ENCODE measurements around the gene CHI3L1. TPM values are rescaled to one million over a fixed set of nuclear protein-coding genes. Genes with fewer than 3 reads are reported as not detected.

The CHI3L1 gene
- total and polyA plus RNA-seq, 4 donors, result 1.1 to 14.2 (median 1.9) TPM

- Histone ChIP-seq H3K36me3 (ENCODE audit: control insufficient read depth, insufficient read depth, low read length) (no peaks in the 10 kb centered on the region), H3K9me3 (ENCODE audit: control insufficient read depth, insufficient read depth, low read length) (no peaks in the 10 kb centered on the region), H3K4me1 (ENCODE audit: control insufficient read depth, insufficient read depth, low read length) (peaks cover 44% of the 10 kb centered on the region), H3K27me3 (ENCODE audit: control insufficient read depth, insufficient read depth, low read length) (no peaks in the 10 kb centered on the region), H3K27ac (ENCODE audit: low read depth, low read length) (no peak overlapping the region), H3K4me3 (ENCODE audit: low read depth, low read length) (no peak overlapping the region)
- WGBS (ENCODE audit: insufficient coverage), result 89% methylated on average over 8 of the region's 10 CpGs
- no peak for DNase-seq (ENCODE audit: low read depth in 4 of 6, low spot score in 6 of 6)
Measured at GRCh38 chr1:203185061-203185461, 1.4 kb downstream of the CHI3L1 start.

GRCh38 chr1:203184467-203184866, 2.0 kb downstream of the CHI3L1 start:
- WGBS (ENCODE audit: insufficient coverage), result 93% methylated on average over 3 of the region's 4 CpGs

DNA sequence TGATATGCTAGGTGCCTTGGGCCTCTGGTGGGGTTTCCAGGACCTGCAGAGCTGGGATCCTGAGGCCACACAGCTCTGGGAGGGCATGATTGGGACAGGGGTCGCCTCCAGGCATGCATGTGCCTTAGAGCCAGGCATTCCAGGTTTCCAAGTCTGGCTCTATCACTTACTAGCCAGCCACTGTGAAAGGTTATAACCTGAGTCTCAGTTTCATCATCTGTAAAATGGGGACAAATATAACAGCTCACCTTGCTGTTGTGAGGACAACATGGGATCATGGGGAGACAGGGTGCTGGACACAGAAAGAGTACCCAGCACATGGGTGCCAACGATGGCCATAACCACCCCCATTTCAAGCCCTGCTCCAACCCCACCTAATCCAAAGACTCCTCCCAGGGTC, 2.7 kb downstream of the CHI3L1 start:
- no peak for DNase-seq (ENCODE audit: low read depth in 4 of 6, low spot score in 6 of 6)
- Histone ChIP-seq H3K9me3 (ENCODE audit: control insufficient read depth, insufficient read depth, low read length) (no peaks in the 10 kb centered on the region), H3K4me1 (ENCODE audit: control insufficient read depth, insufficient read depth, low read length) (peaks cover 41% of the 10 kb centered on the region), H3K27me3 (ENCODE audit: control insufficient read depth, insufficient read depth, low read length) (no peaks in the 10 kb centered on the region), H3K27ac (ENCODE audit: low read depth, low read length) (no peak overlapping the region), H3K4me3 (ENCODE audit: low read depth, low read length) (no peak overlapping the region), H3K36me3 (ENCODE audit: control insufficient read depth, insufficient read depth, low read length) (no peaks in the 10 kb centered on the region)
- WGBS (ENCODE audit: insufficient coverage), result 71% methylated on average over 1 of the region's 2 CpGs

More at GRCh38 chr1:203184467-203184866, 2.0 kb downstream of the CHI3L1 start:
- Histone ChIP-seq H3K9me3 (ENCODE audit: control insufficient read depth, insufficient read depth, low read length) (no peaks in the 10 kb centered on the region), H3K36me3 (ENCODE audit: control insufficient read depth, insufficient read depth, low read length) (no peaks in the 10 kb centered on the region), H3K4me3 (ENCODE audit: low read depth, low read length) (no peak overlapping the region), H3K27me3 (ENCODE audit: control insufficient read depth, insufficient read depth, low read length) (no peaks in the 10 kb centered on the region), H3K4me1 (ENCODE audit: control insufficient read depth, insufficient read depth, low read length) (peaks cover 41% of the 10 kb centered on the region), H3K27ac (ENCODE audit: low read depth, low read length) (no peak overlapping the region)
- DNase-seq (ENCODE audit: low read depth in 4 of 6, low spot score in 6 of 6), result no peak

DNA sequence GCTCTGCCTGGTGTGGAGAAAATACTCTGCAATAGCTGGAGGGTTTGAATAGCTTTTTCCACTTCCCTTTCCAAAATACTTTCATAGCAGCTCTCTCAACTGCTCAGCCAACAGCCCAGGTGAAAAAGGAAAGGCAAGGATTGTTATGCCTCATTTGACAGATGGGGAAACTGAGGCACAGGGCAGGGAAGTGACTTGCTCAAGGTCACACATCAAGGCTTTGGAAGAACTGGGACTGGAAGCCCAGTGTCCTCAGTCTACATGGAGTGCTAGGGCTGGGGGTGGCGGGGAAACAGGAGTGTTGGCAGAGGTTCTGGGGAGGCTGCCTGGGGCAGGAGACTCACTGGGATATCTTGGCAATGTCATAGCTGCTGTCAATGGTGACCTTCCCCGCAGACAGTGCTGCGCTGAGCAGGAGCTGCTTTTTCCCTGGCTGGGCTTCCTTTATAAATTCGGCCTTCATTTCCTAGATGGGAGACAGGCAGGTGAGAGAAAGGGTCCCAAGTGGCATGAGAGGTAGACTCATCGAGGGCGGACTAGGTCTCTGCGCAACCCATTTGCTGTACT, 4.0 kb downstream of the CHI3L1 start:
- no peaks in the 10 kb centered on the region for H3K27me3 ChIP-seq (ENCODE audit: control insufficient read depth, insufficient read depth, low read length)
- no peak overlapping the region for H3K4me3 ChIP-seq (ENCODE audit: low read depth, low read length)
- WGBS (ENCODE audit: insufficient coverage), result 81% methylated on average over 4 of the region's 7 CpGs
- no peak for DNase-seq (ENCODE audit: low read depth in 4 of 6, low spot score in 6 of 6)
- no peak overlapping the region for H3K27ac ChIP-seq (ENCODE audit: low read depth, low read length)
- H3K9me3 ChIP-seq (ENCODE audit: control insufficient read depth, insufficient read depth, low read length), result no peaks in the 10 kb centered on the region
- no peaks in the 10 kb centered on the region for H3K36me3 ChIP-seq (ENCODE audit: control insufficient read depth, insufficient read depth, low read length)
- peaks cover 42% of the 10 kb centered on the region for H3K4me1 ChIP-seq (ENCODE audit: control insufficient read depth, insufficient read depth, low read length)

DNA sequence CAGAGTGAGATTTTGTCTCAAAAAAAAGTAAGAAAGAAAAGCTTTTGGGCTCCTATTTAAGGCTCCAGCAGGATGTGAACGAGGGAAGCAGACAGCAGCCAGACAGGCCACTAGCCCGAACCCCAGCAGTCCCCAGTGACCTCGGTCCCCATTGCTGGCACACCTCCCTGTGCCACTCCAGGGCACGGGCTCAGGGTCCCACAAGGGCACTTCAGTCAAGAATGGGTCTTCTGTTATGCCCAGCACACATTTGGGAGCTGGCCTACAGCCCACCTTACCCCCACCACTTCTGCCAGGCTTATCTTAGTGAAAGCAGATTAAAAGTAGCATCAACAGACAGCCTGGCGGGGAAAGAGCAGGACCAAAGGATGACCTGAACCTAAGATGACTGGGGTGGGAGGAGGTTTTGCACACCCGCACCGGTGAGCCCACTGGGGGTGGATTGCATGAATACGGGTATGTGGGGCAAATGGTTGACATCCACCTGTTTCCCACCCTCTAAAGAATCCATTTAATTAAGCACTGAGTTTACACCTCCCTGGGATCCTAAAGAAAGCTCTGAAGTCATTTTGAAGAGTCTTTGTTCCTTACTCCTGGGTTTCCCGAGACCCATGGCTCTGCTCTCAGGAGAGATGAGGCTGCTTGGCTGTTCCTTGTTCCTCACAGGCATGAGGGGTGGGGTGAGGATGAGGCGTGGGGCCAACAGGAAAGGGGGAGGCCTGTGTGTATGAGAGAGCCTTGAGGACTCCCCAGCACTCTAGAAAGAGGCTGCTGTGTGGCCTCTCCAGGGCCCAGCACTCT, 4.7 kb downstream of the CHI3L1 start:
- peaks cover 40% of the 10 kb centered on the region for H3K4me1 ChIP-seq (ENCODE audit: control insufficient read depth, insufficient read depth, low read length)
- no peak overlapping the region for H3K27ac ChIP-seq (ENCODE audit: low read depth, low read length)
- no peak for DNase-seq (ENCODE audit: low read depth in 4 of 6, low spot score in 6 of 6)
- no peaks in the 10 kb centered on the region for H3K27me3 ChIP-seq (ENCODE audit: control insufficient read depth, insufficient read depth, low read length)
- WGBS (ENCODE audit: insufficient coverage), result 44% methylated on average over 6 of the region's 10 CpGs
- H3K36me3 ChIP-seq (ENCODE audit: control insufficient read depth, insufficient read depth, low read length), result no peaks in the 10 kb centered on the region
- H3K4me3 ChIP-seq (ENCODE audit: low read depth, low read length), result no peak overlapping the region
- no peaks in the 10 kb centered on the region for H3K9me3 ChIP-seq (ENCODE audit: control insufficient read depth, insufficient read depth, low read length)

DNA sequence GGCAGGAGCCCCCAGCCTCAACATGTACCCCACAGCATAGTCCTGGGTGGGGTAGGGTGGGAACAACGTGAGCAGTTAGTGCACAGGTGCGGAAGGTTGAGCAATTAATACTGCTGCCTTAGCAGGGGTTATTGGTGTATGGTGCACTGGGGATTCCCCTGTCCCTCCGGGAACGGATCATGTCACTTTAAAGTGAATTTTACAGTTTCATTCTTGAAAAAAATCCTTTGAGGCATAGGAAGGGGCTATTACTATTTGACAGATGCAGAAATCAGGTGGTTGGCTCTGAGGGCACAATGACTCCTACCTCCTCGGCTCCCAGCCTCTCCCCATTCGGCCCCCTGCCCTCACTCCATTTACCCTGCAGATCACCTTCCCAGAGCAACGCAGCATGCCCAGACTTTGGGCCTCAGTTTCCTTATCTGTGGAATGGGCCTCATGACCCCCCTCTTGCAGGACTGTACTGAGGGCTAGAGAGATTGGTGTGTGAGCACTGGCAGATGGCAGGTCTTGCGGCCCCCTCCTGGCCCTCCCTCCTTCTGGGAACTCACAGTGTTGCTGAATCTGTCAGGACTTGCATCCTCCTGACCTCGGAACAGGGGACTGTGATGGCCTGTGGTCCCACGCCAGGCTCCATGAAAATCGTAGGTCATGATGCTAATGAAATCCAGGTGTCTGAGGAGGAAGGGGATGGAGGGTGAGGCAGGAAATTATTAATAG, 5.7 kb downstream of the CHI3L1 start:
- 91% methylated on average over 8 of the region's 11 CpGs for WGBS (ENCODE audit: insufficient coverage)
- H3K36me3 ChIP-seq (ENCODE audit: control insufficient read depth, insufficient read depth, low read length), result no peaks in the 10 kb centered on the region
- no peaks in the 10 kb centered on the region for H3K27me3 ChIP-seq (ENCODE audit: control insufficient read depth, insufficient read depth, low read length)
- DNase-seq (ENCODE audit: low read depth in 4 of 6, low spot score in 6 of 6), result no peak
- H3K4me3 ChIP-seq (ENCODE audit: low read depth, low read length), result no peak overlapping the region
- H3K4me1 ChIP-seq (ENCODE audit: control insufficient read depth, insufficient read depth, low read length), result peaks cover 30% of the 10 kb centered on the region
- H3K27ac ChIP-seq (ENCODE audit: low read depth, low read length), result no peak overlapping the region
- no peaks in the 10 kb centered on the region for H3K9me3 ChIP-seq (ENCODE audit: control insufficient read depth, insufficient read depth, low read length)

DNA sequence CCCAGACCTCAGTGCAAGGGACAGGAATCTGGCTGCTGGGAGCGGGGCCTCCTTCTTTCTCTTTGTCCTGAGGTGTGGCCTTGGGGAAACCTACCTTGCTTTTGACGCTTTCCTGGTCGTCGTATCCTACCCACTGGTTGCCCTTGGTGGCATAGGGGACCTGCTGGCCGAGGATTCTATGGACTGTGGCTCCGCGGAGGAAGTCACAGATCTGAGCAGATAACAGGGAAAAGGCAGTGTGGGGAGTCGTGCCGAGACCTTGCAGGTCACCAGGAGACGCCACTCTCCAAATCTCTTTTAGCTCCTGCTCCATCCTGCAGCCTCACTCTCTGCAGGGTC, 6.9 kb downstream of the CHI3L1 start:
- Histone ChIP-seq H3K9me3 (ENCODE audit: control insufficient read depth, insufficient read depth, low read length) (no peaks in the 10 kb centered on the region), H3K27me3 (ENCODE audit: control insufficient read depth, insufficient read depth, low read length) (no peaks in the 10 kb centered on the region), H3K27ac (ENCODE audit: low read depth, low read length) (no peak overlapping the region), H3K36me3 (ENCODE audit: control insufficient read depth, insufficient read depth, low read length) (no peaks in the 10 kb centered on the region), H3K4me1 (ENCODE audit: control insufficient read depth, insufficient read depth, low read length) (peaks cover 25% of the 10 kb centered on the region), H3K4me3 (ENCODE audit: low read depth, low read length) (no peak overlapping the region)
- DNase-seq (ENCODE audit: low read depth in 4 of 6, low spot score in 6 of 6), result no peak
- 97% methylated on average over 7 of the region's 10 CpGs for WGBS (ENCODE audit: insufficient coverage)

DNA sequence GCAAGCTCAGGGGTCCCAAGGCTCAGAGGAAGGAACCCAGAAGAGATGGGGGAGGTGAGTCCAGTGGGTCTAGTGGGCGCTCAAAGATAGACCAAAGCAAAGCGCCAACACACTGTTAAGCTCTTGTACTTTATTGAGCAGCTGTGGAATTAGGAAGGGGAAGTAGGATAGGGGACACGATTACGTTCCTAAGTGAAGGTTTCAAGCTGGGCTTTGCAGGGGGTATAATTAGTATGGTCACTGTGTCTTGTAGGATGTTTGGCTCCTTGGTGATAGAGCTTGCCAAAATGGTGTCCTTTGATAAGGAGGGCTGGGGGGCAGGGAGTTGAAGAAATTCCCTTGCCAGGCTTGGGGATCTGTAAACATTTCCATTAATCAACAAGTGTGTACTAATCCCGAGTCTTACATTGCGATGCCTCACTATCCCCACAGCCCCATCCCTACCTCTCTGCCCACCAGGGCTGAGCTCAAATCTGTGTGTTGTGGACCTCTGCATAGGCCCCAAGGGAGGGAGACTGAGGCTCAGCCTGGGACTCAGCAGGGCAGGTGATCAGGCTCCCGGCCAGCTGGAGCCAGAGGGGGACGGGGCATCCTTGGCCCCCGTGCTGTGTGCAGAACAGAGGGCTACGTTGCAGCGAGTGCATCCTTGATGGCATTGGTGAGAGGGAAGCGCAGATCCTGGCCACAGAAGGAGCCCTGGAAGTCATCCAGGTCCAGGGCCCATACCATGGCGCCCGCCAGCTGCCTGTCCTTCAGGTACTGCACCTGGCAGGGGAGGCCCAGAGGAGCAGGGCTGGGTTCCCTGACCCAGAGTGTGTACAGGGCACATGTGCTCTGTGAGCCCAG, 7.5 kb downstream of the CHI3L1 start:
- WGBS (ENCODE audit: insufficient coverage), result 88% methylated on average over 13 of the region's 14 CpGs
- Histone ChIP-seq H3K4me1 (ENCODE audit: control insufficient read depth, insufficient read depth, low read length) (peaks cover 25% of the 10 kb centered on the region), H3K9me3 (ENCODE audit: control insufficient read depth, insufficient read depth, low read length) (no peaks in the 10 kb centered on the region), H3K27me3 (ENCODE audit: control insufficient read depth, insufficient read depth, low read length) (no peaks in the 10 kb centered on the region), H3K36me3 (ENCODE audit: control insufficient read depth, insufficient read depth, low read length) (no peaks in the 10 kb centered on the region), H3K27ac (ENCODE audit: low read depth, low read length) (no peak overlapping the region), H3K4me3 (ENCODE audit: low read depth, low read length) (no peak overlapping the region)
- DNase-seq (ENCODE audit: low read depth in 4 of 6, low spot score in 6 of 6), result no peak

- no peak overlapping the region for H3K27ac ChIP-seq (ENCODE audit: low read depth, low read length)
- peaks cover 25% of the 10 kb centered on the region for H3K4me1 ChIP-seq (ENCODE audit: control insufficient read depth, insufficient read depth, low read length)
- WGBS (ENCODE audit: insufficient coverage), result 31% methylated on average over 3 of the region's 5 CpGs
- no peak overlapping the region for H3K4me3 ChIP-seq (ENCODE audit: low read depth, low read length)
- H3K27me3 ChIP-seq (ENCODE audit: control insufficient read depth, insufficient read depth, low read length), result no peaks in the 10 kb centered on the region
- no peaks in the 10 kb centered on the region for H3K9me3 ChIP-seq (ENCODE audit: control insufficient read depth, insufficient read depth, low read length)
- no peaks in the 10 kb centered on the region for H3K36me3 ChIP-seq (ENCODE audit: control insufficient read depth, insufficient read depth, low read length)
- DNase-seq (ENCODE audit: low read depth in 4 of 6, low spot score in 6 of 6), result no peak
Measured at GRCh38 chr1:203178083-203178482, 8.4 kb downstream of the CHI3L1 start.
